HG03378 (cell line): ENCODE data around the gene PFDN2.

ENCODE experiments used
- ATAC-seq: cut with Tn5 transposase; IDR thresholded peaks from one replicate; pipeline ENCODE4 v1.9.1; 2021; ENCODE audit warnings: mild to moderate bottlenecking, moderate library complexity; ENCODE audit not compliant: unreplicated experiment

PFDN2 gene

GRCh38 chr1:161106431-161106830 is 11.4 kb downstream of the PFDN2 start:
- ATAC-seq, result no peak

- no peak for ATAC-seq
Measured at GRCh38 chr1:161100556-161100955, 17.3 kb downstream of the PFDN2 start.

- no peak for ATAC-seq
Measured at GRCh38 chr1:161099090-161099802, 18.6 kb downstream of the PFDN2 start.

- ATAC-seq, result peak; percentile 62
Measured at GRCh38 chr1:161098210-161099068, 19.4 kb downstream of the PFDN2 start, which contains the start of gene KLHDC9. KLHDC9 (plus strand) TSS chr1:161098361; CDS start chr1:161098536, 175 bp downstream.

GRCh38 chr1:161096530-161096929 is 21.3 kb downstream of the PFDN2 start:
- no peak for ATAC-seq

GRCh38 chr1:161096015-161096414 is 21.8 kb downstream of the PFDN2 start:
- peak; percentile 50 for ATAC-seq

- no peak for ATAC-seq
Measured at GRCh38 chr1:161095230-161095629, 22.6 kb downstream of the PFDN2 start.

- no peak for ATAC-seq
Measured at GRCh38 chr1:161094481-161094880, 23.4 kb downstream of the PFDN2 start.

GRCh38 chr1:161092621-161093028 is 25.2 kb downstream of the PFDN2 start:
- no peak for ATAC-seq

GRCh38 chr1:161091796-161092507 is 25.9 kb downstream of the PFDN2 start:
- no peak for ATAC-seq

- no peak for ATAC-seq
Measured at GRCh38 chr1:161091093-161091492, 26.7 kb downstream of the PFDN2 start.

- ATAC-seq, result no peak
Measured at GRCh38 chr1:161090617-161091016, 27.2 kb downstream of the PFDN2 start.

- ATAC-seq, result no peak
Measured at GRCh38 chr1:161089938-161090337, 27.9 kb downstream of the PFDN2 start.

GRCh38 chr1:161089251-161089924 is 28.4 kb downstream of the PFDN2 start, which contains the start of gene NECTIN4:
NECTIN4 (minus strand) TSS chr1:161089558; CDS start chr1:161089296, 262 bp downstream.
- ATAC-seq, result no peak

- no peak for ATAC-seq
Measured at GRCh38 chr1:161088587-161089110, 29.2 kb downstream of the PFDN2 start.

GRCh38 chr1:161086457-161086856 is 31.4 kb downstream of the PFDN2 start:
- ATAC-seq, result no peak

- ATAC-seq, result no peak
Measured at GRCh38 chr1:161085165-161085564, 32.7 kb downstream of the PFDN2 start.

GRCh38 chr1:161084597-161084988 is 33.2 kb downstream of the PFDN2 start:
- no peak for ATAC-seq

GRCh38 chr1:161083748-161084596 is 33.9 kb downstream of the PFDN2 start:
- ATAC-seq, result no peak
